ENCODE measurements around the gene CCDC32. TPM values are rescaled to one million over a fixed set of nuclear protein-coding genes. Genes with fewer than 3 reads are reported as not detected.
A peak's percentile ranks its signal among the peaks of the same experiment; 100 is the strongest.

The CCDC32 gene
- total RNA-seq, 1 donor from 2014 or later: 24.8 TPM

DNA sequence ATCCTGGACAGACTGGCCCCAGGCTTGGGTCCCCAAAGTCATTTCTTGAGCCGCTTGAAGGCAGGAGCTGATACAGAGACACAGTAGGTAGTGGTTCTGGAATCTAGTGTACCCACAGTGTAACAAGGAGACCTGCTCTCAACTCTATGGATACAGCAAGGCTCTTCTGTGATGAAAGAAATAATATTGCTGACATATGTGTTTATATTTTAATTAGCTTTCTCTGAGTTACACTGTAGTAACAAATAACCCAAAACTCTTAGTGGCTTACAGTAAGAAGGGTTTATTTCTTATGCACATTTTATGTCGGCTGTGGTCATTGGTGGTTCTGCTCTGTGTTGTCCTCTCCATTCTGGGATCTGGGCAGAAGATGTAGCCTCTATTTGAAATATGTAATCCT lies 48.5 kb downstream of the CCDC32 start:
- DNase-seq (no peak), ATAC-seq (no peak)
- Histone ChIP-seq H3K4me1 (peaks cover 8% of the 10 kb centered on the region), H3K9me3 (no peaks in the 10 kb centered on the region), H3K27me3 (ENCODE audit: low read depth) (no peaks in the 10 kb centered on the region), H3K4me3 (no peak overlapping the region), H3K27ac (no peak overlapping the region), H3K36me3 (no peaks in the 10 kb centered on the region)
- intact Hi-C loops (cut with DNase I): no loop called here
- TF ChIP-seq, protein P1, sequence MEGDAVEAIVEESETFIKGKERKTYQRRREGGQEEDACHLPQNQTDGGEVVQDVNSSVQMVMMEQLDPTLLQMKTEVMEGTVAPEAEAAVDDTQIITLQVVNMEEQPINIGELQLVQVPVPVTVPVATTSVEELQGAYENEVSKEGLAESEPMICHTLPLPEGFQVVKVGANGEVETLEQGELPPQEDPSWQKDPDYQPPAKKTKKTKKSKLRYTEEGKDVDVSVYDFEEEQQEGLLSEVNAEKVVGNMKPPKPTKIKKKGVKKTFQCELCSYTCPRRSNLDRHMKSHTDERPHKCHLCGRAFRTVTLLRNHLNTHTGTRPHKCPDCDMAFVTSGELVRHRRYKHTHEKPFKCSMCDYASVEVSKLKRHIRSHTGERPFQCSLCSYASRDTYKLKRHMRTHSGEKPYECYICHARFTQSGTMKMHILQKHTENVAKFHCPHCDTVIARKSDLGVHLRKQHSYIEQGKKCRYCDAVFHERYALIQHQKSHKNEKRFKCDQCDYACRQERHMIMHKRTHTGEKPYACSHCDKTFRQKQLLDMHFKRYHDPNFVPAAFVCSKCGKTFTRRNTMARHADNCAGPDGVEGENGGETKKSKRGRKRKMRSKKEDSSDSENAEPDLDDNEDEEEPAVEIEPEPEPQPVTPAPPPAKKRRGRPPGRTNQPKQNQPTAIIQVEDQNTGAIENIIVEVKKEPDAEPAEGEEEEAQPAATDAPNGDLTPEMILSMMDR (IDR thresholded peaks at IDR 0.05): no peak

DNA sequence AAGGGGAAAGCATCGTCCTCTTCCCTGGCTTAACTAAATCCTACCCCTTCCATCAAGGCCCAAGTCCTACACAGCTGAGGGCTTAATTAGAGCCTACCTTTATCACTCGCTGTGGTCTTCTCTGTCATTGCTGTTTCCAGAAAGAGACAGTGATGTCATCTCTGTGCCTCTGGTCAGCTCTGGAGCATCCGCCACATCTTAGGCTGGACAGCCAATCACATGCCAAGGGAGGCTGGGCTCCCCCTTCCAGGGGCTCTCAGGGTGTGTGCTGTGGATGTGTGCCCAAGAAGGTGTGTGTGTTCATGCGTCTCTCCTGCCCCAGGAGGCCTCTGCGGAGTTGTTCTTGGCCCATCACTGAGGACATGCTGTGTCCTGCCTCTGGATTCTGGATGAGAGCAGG lies 51.2 kb downstream of the CCDC32 start:
- DNase-seq (no peak), ATAC-seq (no peak)
- H3K9me3 ChIP-seq: no peaks in the 10 kb centered on the region
- H3K4me1 ChIP-seq: peaks cover 16% of the 10 kb centered on the region
- H3K36me3 ChIP-seq: no peaks in the 10 kb centered on the region
- H3K27ac ChIP-seq: no peak overlapping the region
- H3K27me3 ChIP-seq (ENCODE audit: low read depth): no peaks in the 10 kb centered on the region
- no peak overlapping the region for H3K4me3 ChIP-seq
- TF ChIP-seq, protein P1 (IDR thresholded peaks at IDR 0.05): no peak
- intact Hi-C loops (cut with DNase I): no loop called here

DNA sequence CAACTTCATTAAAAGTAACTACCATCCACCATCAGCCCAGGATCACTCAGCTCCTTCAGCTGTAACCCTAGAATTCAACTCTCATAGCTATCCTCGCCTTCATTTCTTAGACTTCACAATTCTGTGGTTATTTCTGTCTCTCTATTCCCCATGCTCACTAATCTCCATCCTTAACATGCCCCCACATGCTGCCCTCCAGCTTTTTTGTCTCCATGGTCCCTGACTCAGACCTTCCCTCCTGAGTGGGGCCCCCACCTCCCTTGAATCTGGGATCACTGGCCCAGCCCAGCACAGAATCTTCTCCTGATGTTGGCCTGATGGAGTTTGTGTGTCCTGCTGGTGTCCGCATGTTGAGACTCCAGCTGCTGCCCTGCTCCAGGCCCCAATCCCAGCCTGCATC lies 52.4 kb downstream of the CCDC32 start:
- H3K36me3 ChIP-seq: no peaks in the 10 kb centered on the region
- H3K27me3 ChIP-seq (ENCODE audit: low read depth): no peaks in the 10 kb centered on the region
- H3K27ac ChIP-seq: no peak overlapping the region
- TF ChIP-seq, protein P1 (IDR thresholded peaks at IDR 0.05): no peak
- no peak for DNase-seq
- peaks cover 16% of the 10 kb centered on the region for H3K4me1 ChIP-seq
- H3K9me3 ChIP-seq: no peaks in the 10 kb centered on the region
- H3K4me3 ChIP-seq: no peak overlapping the region
- intact Hi-C loops (cut with DNase I): no loop called here
- ATAC-seq: no peak

DNA sequence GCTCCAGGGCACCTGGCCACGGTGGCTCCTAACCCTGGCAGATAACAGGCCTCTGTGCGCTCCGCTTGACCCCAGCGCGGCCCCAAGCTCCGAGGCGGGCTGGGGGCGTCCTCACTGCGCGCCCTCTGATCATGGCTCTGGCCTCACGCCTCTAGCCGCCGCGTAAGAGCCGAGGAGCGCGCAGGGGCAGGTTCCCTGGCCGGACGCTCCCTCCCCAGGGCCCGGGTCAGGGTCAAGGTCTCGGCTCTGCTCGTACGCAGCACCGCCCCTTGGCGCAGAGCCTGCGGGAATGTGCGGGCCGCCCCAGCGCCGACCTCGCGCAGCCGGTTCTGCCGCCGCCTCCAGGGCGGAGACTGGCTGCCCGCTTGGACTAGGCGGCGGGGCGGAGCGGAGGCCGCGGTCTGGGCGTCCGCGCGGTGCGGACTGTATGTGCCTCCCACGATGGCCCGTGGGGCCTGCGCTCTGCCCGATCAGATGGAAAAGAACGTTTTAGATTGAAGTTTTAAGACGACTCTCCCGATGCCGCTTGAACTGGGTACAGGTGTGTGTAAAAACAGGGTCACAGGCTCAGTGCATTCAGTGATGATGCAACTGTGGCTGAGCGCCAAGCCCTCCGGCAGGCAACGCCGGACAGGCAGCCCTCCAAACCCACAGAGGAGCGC lies 53.2 kb downstream of the CCDC32 start:
- H3K27ac ChIP-seq: peak overlapping the region; percentile 72
- H3K9me3 ChIP-seq: no peaks in the 10 kb centered on the region
- peaks cover 24% of the 10 kb centered on the region for H3K4me1 ChIP-seq
- TF ChIP-seq, protein P1 (IDR thresholded peaks at IDR 0.05): no peak
- DNase-seq (peak; percentile 90), ATAC-seq (peak; percentile 94 to 95)
- H3K4me3 ChIP-seq: peak overlapping the region; percentile 61
- intact Hi-C loops (cut with DNase I): no loop called here
- H3K36me3 ChIP-seq: no peaks in the 10 kb centered on the region
- no peaks in the 10 kb centered on the region for H3K27me3 ChIP-seq (ENCODE audit: low read depth)

DNA sequence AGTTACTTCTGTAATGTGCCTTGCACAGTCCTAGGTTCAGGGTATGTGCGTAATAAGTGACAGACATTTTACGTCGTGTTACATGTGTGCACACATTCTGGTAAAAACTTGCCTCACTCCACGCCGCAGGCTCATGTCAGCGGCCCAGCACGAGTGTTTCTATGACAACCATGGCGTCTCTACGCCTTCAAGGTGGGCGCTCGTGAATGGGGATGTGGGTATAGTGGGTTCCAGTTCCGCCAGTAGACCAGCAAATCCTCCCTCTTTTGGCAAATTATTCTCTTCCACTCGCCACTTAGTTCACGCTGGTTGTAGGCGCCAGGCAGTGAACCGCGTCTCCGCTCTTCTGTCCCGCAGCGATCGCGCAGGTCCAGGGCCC lies 53.8 kb downstream of the CCDC32 start:
- no peaks in the 10 kb centered on the region for H3K9me3 ChIP-seq
- peak overlapping the region; percentile 61 for H3K4me3 ChIP-seq
- H3K27ac ChIP-seq: peak overlapping the region; percentile 72
- no peaks in the 10 kb centered on the region for H3K36me3 ChIP-seq
- no peaks in the 10 kb centered on the region for H3K27me3 ChIP-seq (ENCODE audit: low read depth)
- intact Hi-C loops (cut with DNase I): no loop called here
- ATAC-seq (peak; percentile 27 to 38), DNase-seq (no peak)
- peaks cover 25% of the 10 kb centered on the region for H3K4me1 ChIP-seq
- TF ChIP-seq, protein P1 (IDR thresholded peaks at IDR 0.05): no peak
